ENCODE measurements around the gene PFKM.

Gene PFKM

GRCh38 chr12:48119078-48119833 is at the start of gene PFKM:
Gene PFKM (plus strand): TSS chr12:48119364. CDS start chr12:48122775, 3,411 bp downstream.
- H3K4me3 ChIP-seq (ENCODE audit: low read depth, low read length), result peak within 1 kb of the TSS; percentile 81

- no peak overlapping the region for H3K4me3 ChIP-seq (ENCODE audit: low read depth, low read length)
These were observed 49.1 kb upstream of the PFKM start for GRCh38 chr12:48070033-48070432.

GRCh38 chr12:48070731-48071130 is 48.4 kb upstream of the PFKM start:
- H3K4me3 ChIP-seq (ENCODE audit: low read depth, low read length), result no peak overlapping the region

GRCh38 chr12:48071808-48072207 is 47.4 kb upstream of the PFKM start:
- no peak overlapping the region for H3K4me3 ChIP-seq (ENCODE audit: low read depth, low read length)

GRCh38 chr12:48072266-48072665 is 46.9 kb upstream of the PFKM start:
- no peak overlapping the region for H3K4me3 ChIP-seq (ENCODE audit: low read depth, low read length)

GRCh38 chr12:48074266-48074665 is 44.9 kb upstream of the PFKM start:
- no peak overlapping the region for H3K4me3 ChIP-seq (ENCODE audit: low read depth, low read length)

GRCh38 chr12:48075832-48076231 is 43.3 kb upstream of the PFKM start:
- H3K4me3 ChIP-seq (ENCODE audit: low read depth, low read length), result no peak overlapping the region

GRCh38 chr12:48077111-48077510 is 42.1 kb upstream of the PFKM start:
- H3K4me3 ChIP-seq (ENCODE audit: low read depth, low read length), result no peak overlapping the region

- H3K4me3 ChIP-seq (ENCODE audit: low read depth, low read length), result no peak overlapping the region
These were observed 40.3 kb upstream of the PFKM start for GRCh38 chr12:48078901-48079300.

GRCh38 chr12:48080285-48080684 is 38.9 kb upstream of the PFKM start:
- no peak overlapping the region for H3K4me3 ChIP-seq (ENCODE audit: low read depth, low read length)

GRCh38 chr12:48080821-48081220 is 38.3 kb upstream of the PFKM start:
- no peak overlapping the region for H3K4me3 ChIP-seq (ENCODE audit: low read depth, low read length)

- no peak overlapping the region for H3K4me3 ChIP-seq (ENCODE audit: low read depth, low read length)
These were observed 35.1 kb upstream of the PFKM start for GRCh38 chr12:48084066-48084465.

- H3K4me3 ChIP-seq (ENCODE audit: low read depth, low read length), result no peak overlapping the region
These were observed 34.2 kb upstream of the PFKM start for GRCh38 chr12:48084841-48085460.

- H3K4me3 ChIP-seq (ENCODE audit: low read depth, low read length), result no peak overlapping the region
These were observed 32.8 kb upstream of the PFKM start for GRCh38 chr12:48086327-48086726.

GRCh38 chr12:48092611-48093010 is 26.6 kb upstream of the PFKM start:
- no peak overlapping the region for H3K4me3 ChIP-seq (ENCODE audit: low read depth, low read length)

GRCh38 chr12:48104531-48104930 is 14.6 kb upstream of the PFKM start:
- peak overlapping the region; percentile 61 for H3K4me3 ChIP-seq (ENCODE audit: low read depth, low read length)

- peak overlapping the region; percentile 61 for H3K4me3 ChIP-seq (ENCODE audit: low read depth, low read length)
These were observed 13.8 kb upstream of the PFKM start for GRCh38 chr12:48105321-48105866.

- H3K4me3 ChIP-seq (ENCODE audit: low read depth, low read length), result peak within 1 kb of the TSS; percentile 61
These were observed 13.1 kb upstream of the PFKM start, which contains the start of gene SENP1 for GRCh38 chr12:48105867-48106680. Gene SENP1 (minus strand): TSS chr12:48106079. CDS start chr12:48101472, 4,607 bp downstream.

GRCh38 chr12:48106681-48107613 is 12.2 kb upstream of the PFKM start:
- H3K4me3 ChIP-seq (ENCODE audit: low read depth, low read length), result peak overlapping the region; percentile 61

- no peak overlapping the region for H3K4me3 ChIP-seq (ENCODE audit: low read depth, low read length)
These were observed 9.7 kb upstream of the PFKM start for GRCh38 chr12:48109424-48109823.
